NCI-H526 treated with DMSO at 0.1 percent for 48 hours (cell line): ENCODE measurements around the gene MAN1C1.
A peak's percentile ranks its signal among the peaks of the same experiment; 100 is the strongest.

ENCODE experiments used
- DNase-seq: peaks from one replicate; lab custom pipeline; 2025; lab: John Stamatoyannopoulos, UW

Gene MAN1C1

DNA sequence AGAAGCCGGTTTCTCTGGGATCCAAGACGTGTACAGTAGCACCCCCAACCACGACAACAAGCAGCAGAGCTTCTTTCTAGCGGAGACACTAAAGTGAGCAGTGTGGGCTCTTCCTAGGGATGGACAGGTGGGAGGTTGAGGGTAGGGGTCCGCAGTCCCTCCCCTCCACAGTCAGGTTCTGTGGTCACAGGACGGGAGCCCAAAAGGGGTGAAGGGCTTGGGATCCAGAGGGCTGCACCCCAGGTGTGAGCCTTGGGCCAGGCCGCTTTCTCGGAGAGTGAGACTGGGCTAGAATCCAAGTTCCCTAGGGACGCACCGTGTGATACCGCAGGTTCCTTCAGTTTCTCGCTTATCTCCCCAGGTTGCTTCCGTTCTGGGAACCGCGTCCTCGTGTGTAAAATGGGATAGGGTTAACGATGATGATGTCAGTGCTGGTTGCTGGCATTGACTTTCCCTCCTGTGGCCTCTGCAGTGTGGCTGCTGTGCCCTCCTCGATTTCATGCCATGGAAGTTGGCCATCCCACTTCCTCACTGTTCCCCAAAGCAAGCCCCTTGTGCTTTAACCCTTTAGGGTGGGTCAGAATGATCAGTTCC, 166.1 kb downstream of the MAN1C1 start:
- no peak for DNase-seq

DNA sequence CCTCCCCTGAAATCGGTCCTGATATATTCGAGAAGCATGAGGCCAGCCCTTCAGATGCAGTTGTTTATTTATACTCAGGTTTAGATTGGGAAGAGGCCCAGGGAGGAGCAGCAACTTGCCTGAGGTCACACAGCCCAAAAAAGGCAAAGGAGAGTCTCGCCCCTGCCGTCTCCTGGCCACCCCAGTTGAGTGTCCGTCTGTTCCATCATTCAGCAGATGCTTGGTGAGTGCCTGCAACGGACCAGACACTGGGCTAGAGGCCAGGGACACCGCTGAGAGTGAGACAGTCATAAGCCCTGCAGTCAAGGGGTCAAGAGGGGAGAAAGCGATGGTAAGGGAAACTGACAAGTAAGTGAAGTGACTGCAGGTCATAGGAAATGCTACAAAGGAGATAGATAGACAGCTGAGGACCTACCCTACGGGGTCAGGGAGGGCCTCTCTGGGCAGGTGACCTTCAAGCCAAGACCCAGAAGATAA, 168.0 kb downstream of the MAN1C1 start:
- DNase-seq: no peak

DNA sequence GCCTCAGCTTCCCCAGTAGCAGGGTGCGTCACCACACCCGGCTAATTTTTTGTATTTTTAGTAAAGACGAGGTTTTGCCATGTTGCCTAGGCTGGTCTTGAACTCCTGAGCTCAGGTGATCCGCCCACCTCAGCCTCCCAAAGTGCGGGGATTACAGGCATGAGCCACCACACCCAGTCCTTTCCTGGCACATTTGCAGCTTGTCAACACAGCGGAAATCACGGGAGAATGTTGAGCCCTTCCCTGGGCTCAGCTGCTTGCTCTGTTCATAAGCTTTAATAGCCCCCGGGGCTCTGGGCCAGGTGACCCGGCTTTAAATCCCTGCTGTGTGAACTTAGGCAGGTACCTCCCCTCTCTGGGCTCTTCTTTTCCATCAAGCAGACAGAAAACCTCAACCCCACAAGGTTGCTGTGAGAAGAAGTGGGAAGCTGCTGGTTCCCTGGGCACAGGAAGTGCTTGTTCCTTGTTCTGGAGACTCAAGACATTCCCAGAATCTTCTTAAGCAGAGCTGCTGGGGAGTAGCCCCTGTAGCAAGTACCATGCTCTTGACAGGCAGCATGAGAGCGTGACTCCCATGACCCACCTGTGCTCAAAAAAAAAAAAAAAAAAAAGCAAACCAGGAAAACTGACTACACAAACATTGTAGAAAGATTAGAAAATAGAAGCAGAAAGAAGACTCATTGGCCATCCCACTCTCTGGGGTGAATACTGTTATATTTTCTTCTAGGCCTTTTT, 168.9 kb downstream of the MAN1C1 start:
- DNase-seq: no peak

DNA sequence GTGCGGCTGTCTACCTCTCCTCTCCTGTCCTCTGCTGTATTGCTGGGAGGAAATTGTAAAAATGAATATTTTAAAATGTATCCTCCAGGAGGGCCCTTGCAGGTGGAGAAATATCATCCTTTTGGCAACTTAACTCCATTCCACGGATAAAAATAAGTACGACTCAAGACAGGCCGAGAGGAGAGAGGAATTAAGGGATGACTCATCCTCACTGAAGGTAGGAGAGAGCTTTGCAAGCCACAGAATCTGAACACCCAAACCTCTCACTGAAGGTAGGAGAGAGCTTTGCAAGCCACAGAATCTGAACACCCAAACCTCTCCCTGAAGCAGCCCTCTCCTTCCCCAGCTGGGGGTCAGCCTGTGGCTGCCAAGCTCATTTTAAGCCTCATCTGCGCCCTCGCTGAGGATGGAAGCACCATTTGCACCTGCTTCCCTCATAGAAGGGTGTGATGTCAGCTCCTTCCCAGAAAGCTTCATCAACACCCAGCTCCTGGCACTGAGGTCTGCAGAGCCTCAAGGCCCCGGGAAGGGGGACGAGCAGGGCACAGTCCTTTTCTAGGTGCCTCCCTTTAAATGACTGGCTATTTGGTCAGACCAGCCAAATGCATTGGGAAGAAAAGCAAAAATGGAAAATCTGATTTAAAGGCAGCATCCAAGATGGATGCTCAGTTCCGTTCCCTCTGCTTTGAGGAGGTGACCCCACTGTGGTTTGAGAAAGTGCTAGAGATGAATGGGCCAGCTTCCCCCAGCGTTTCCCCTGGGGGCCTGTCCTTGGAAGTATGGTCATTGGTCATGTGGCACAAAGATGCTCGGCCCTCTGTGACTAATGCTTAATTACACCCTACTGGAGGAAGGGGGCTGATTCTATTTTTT, 170.5 kb downstream of the MAN1C1 start:
- no peak for DNase-seq

DNA sequence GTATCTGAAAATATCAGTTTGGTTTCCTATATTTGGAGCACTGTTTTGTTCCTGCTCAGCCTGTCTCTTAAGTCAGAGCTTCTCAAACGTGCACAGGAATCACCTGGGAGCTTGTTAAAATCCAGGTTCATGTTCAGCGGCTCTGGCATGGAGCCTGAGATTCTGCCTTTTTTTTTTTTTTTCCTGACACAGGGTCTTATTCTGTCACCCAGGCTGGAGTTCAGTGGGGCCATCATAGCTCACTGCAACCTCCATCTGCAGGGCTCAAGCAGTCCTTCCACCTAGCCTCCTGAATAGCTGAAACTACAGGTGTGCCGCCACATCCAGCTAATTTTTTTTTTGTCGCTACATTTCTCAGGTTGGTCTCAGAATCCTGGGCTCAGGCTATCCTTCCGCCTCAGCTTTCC, 171.2 kb downstream of the MAN1C1 start:
- no peak for DNase-seq

DNA sequence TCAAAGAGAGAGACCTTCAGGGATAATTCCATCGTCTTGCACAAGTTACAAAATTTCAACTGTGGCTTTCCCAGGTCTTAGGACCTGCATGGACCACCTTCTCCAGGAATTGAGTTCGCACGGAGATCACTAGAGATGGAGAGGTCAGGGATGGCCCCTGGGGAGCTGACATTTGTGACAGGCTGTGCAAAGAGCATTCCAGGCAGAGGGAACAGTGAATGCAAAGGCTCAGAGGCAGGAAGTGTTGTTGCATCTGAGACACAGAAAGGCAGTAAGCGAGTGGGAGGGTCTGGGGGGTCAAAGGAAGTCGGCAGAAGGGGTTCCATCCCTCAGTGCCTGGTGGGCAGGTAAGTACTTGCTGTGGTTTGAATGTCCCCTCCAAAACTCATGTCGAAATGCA, 173.9 kb downstream of the MAN1C1 start:
- DNase-seq: no peak

DNA sequence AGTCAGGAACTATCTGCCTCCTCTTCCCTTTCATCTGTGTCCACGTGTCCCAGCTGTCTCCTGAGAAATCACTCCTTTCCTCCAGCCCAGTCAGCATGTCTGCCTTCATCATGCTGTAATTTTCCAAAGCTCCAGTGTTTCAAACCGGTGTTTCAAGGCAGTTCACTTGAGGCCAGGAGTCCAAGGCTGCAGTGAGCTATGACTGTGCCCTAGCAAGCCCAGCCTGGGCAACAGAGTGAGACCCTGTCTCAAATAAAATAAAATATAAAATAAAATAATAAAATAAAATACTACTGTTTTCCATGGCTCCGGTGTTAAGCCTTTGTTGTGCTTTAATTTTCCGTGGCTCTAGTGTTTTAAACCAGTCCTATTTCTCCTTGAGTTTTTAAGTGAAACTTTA, 175.5 kb downstream of the MAN1C1 start:
- no peak for DNase-seq

DNA sequence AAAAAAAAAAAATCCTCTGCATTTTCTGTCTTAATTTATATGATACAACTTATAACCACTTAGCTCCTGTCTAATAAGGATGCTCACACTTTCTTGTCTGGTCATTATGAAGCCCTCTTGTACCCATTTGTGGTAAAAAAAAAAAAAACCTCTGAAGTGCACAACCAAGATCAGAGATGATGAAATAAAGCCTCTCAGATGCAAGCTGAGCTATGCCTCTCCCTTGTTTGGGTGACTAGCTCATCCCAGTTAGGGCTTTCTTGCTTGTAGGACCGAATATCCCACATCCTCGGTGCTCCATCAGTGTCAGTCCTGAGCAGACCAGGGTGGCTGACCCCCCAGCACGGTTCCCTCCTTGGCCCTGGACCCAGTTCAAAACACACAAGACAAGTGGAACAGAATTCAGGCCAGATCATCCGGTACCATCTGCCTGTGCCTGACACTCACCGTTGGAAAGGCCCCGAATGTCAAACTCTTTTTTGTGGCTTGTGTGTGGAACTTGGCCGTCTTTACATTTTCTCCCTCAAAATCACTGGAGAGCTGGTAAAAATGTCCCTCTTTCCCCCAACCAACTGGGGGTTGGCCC, 177.1 kb downstream of the MAN1C1 start:
- DNase-seq: no peak

DNA sequence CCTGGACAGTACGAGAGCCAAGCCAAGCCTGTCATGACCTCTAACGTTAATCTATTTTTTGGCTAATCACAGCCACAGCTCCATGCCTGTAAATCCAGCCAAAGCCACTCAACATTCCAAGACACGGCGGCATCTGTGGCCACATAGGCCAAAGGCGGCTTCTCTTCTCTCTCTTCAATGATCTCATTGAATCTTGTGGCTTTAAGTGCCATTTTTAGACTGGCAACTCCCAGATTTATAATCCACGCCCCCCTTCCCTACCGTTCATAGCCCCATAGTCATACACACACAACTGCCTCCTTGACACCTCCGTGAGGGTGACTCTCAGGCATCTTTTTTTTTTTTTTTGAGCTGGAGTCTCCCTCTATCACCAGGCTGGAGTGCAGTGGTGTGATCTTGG, 177.7 kb downstream of the MAN1C1 start:
- DNase-seq: no peak

DNA sequence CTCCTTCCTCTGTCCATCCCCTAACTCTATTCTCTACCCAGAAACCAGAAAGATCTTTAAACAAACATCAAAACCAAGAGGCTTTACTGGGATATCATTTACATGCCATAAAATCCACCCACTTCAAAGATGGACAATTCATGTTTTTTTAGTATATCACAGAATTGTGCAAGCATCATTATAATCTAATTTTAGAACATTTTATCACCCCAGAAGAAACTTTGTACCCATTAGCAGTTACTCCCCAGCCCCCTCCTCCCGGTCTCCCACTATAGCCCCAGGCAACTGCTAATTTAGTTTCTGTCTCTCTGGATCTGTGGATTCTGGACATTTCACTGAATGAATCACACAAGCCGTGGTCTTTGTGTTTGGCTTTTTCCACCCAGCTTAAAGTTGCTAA, 178.6 kb downstream of the MAN1C1 start:
- DNase-seq: no peak

DNA sequence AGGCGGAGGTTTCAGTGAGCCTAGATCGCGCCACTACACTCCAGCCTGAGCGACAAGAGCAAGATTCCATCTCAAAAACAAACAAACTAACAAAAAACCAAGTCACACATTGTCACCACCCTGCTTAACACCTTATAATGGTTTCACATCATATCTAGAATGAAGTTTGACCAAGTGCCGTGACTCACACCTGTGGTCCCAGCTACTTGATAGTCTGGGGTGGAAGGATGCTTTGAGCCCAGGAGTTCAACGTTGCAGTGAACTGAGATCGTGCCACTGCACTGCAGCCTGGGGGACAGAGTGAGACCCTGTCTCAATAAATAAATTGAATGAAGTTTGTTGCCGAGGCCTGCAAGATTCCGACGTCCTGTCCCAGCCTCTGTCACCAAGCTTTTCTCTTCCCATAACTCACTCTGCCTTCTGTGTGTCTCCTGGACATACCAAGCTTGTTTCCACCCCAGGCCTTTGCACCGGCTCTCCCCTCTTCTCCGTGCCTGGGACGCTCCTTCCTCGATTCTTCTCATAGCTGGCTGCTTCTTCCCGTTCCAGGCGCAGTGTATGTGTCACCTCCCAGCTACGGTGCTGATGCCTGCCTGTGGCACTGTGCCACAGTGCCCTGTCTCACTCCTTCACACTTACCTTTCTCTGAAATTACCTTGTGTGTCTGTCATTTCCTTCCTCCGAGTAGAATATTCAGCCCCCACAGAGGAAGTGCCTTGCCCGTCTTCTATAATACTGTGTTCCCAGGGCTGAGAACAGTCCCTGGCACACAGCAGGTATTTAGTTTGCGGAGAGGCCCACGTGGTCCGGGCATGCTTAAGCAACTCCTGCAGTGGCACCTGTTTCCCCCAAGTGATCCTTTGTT, 179.6 kb downstream of the MAN1C1 start:
- DNase-seq: no peak

DNA sequence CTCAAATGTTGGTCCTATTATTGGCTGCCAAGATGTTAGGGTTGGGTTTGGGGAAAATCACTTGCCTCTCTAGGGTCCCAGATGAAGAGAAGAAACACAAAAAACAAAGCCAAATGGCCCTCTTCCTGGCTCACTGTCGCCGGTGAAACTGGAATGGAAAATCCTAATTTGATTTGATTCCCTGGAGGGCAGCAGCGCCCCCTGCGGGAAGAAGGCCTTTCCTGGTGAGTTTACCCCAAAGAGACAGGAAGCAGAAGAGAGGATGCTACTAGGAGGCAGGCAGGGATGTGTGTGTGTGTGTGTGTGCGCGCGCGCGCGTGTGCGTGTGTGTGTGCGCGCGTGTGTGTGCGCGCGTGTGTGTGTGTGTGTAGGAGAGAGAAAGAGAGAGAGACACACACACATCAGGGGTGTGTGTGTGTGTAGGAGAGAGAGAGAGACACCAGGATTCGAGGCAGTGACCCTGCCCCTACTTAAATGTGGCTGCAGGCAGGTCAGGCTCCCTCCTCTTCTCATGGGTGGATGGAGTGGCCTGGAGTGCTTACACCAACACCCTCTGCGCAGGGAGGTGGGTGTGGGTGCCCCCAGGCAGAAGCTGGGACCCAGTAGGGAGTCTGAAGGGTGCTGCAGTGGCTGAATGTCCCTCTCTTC, 180.3 kb downstream of the MAN1C1 start:
- peak; percentile 57 for DNase-seq

DNA sequence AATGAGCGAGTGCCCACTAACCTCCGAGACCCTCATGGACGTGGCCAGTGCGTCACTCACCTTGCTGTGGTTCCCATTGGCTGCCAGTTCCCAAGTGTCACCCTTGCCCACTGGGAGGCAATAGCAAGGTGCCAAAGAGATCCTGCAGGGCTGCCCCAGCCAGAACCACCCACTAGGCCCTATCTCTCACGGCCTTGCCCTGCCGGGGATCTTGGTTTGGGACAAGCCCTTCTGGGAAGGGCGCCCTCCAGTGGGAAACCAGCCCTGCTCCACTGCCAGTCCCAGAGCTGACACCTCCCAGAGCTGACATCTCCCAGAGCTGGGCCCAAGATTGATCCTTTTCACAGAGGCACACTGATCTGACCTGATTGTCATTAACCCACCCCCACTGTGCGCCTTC, 181.3 kb downstream of the MAN1C1 start:
- DNase-seq: no peak

DNA sequence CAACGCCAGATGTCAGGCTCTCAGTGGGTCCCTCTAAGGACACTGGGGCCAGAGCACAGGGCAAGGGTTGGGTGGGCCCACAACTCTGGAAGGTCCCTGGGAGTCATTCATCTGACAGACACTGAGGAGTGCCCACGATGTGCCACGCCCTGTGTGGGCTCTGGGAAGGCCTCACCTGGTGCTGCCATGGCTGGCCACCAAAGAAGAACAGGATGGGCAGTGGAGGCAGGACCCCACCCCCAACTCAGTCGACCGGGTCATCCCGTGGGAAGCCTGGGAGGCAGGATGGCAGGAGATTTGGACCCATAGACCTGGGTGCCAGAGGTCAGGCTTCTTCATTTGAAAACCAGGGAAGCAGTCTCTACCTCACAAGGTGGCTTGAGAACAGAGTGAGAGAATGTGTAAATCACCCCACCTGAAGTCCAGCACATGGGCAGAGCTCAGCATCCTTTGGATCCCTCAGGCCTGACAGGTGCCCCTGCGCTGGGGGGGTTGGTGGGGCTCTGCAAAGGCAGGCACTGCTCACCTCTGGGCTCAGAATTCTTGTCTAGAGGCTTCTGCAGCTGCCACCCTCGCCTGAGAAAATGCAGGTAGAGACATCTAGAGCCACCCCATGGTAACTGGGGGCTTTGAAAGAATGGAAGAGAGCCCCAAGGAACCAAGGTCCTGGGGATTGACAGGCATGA, 182.2 kb downstream of the MAN1C1 start:
- no peak for DNase-seq

DNA sequence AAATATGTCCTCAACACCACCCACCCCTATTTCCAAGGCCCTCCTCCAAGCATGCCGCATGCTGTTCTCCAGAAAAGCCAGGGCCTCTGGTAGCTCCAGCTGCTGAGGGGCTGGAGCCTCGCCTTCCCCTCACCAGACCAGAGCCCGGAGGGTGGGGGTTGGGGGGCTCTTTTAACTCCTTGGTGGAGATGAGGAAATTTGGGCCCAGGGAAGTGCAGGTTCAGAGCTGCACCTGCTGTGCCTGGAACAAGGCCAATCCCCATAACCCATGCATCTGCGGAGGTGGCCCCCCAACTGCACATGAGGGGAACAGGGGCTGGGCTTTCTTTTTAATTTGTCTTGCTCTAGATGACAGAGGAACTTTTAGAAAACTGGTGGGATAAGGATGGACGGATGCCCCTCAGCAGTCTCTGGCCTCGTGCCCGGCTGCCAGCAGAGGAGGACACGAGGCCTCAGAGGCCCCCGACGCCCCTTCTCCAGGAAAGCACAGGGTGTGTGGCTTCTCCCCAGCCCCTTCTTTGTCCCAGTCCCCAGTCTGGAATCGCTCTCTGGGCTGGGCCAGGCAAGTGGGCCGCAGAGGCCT, 182.9 kb downstream of the MAN1C1 start:
- DNase-seq: no peak

DNA sequence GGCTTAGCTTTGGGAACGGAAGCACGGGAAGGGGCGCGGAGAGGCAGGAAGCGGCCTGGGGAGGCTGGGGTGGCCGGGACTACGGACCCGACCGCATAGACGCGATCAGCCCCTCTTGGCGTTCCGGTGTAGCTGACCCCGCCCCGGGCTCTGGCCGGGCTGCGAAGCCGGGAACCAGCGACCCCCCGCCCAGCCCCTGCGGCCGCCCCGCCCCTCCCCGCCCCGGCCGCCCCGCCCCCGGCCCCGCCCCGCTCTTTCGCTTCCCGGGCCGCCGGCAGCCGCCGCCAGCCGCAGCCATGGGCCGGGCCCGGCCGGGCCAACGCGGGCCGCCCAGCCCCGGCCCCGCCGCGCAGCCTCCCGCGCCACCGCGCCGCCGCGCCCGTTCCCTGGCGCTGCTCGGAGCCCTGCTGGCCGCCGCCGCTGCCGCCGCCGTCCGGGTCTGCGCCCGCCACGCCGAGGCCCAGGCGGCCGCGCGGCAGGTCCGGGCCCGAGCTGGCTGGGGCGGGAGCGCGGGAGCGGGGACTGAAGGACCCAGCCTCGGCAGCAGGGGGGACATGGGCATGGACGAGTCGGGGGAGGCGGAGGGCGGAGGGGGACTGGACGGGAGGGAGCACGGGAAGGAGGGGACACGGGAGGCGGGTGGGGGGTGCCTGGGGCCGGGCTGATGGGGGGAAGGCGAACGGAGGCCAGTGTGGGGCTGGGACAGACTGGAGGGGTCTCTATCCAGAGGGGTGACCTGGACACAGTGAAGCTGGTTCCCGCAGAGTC, 183.5 kb downstream of the MAN1C1 start, which contains the start of gene SELENON:
TSS of gene SELENON (plus strand) at position 259 of the 768 bp plus-strand sequence. CDS start at position 297, 38 bp downstream.
- no peak for DNase-seq

DNA sequence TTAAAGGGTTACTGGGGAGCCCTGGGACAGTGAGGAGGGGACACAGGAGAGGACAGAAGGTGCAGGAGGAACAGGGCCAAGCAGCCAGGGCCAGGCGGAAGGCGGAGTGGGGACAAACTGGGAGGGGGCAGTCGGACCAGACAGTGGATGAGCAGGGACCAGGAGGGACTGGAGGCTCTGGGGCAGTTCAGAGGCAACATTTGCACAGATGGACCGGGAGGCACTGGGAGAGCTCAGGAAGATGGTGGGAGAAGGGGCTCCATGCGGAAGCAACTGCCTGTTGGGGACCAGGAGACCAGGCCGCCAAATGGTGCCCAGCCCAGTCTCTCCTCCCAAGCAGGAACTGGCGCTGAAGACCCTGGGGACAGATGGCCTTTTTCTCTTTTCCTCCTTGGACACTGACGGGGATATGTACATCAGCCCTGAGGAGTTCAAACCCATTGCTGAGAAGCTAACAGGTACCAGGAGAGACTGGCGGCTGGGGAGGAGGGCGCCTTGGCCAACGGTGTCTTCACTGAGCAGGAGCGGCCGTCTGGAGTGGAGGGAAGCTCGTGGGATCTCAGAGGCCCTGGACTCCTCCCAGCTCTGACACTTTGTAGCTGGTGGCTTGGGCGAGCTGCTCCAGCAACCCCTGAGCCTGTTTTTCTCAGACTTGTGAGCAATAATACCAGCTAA, 184.2 kb downstream of the MAN1C1 start:
- DNase-seq: no peak

DNA sequence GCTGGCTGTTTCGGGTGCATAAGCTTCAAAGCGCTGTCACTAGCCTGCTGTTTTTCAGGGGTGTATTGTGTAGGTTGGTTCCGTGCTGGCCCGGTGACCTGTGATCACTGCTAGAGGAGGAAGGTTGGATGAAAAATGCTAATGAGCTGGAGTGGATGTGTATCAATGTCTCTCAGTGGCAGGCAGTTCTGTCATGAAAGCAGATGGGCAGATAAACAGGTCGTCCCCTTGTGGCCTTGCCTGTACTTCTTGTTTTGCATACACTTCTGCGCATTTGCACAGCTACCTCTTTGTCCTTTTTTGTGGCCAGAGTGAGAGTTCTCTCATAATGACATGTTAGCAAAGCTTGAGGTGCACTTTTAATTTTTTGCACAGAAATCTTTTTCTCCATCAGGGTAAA, 186.3 kb downstream of the MAN1C1 start:
- peak; percentile 83 for DNase-seq

DNA sequence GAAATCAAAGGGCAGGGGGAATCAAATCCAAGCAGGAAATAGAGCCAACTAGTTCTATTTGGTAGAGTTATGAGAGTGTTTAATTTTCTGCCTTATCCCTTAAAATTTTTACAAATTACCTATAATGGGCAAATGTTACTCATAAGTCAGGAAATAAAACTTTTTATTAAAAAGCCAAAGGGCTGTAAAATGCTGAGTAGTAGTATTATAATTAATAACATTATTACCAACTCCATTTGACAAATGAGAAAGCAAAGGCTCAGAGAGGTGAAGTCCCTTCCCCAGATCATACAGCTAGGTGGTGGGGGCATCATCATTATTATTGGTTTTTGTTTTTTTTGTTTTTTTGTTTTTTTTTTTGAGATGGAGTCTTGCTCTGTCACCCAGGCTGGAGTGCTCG, 186.8 kb downstream of the MAN1C1 start:
- DNase-seq: no peak
